ENCODE results near the gene ATPAF1.

The ATPAF1 gene

GRCh38 chr1:46684670-46685069, 16.5 kb upstream of the ATPAF1 start:
- no peaks in the 10 kb centered on the region for H3K4me1 ChIP-seq
- H3K4me3 ChIP-seq (ENCODE audit: low read depth, low read length) = no peak overlapping the region
- H3K27me3 ChIP-seq = no peaks in the 10 kb centered on the region
- no peaks in the 10 kb centered on the region for H3K9me3 ChIP-seq
- peaks cover 6% of the 10 kb centered on the region for H3K36me3 ChIP-seq
- no peak for DNase-seq
- TF ChIP-seq CTCF (IDR thresholded peaks at IDR 0.05; ENCODE audit: low read depth, low read length) = no peak

- no peak for DNase-seq
- Histone ChIP-seq H3K4me1 (no peaks in the 10 kb centered on the region), H3K27me3 (no peaks in the 10 kb centered on the region), H3K4me3 (ENCODE audit: low read depth, low read length) (no peak overlapping the region), H3K36me3 (peaks cover 6% of the 10 kb centered on the region), H3K9me3 (no peaks in the 10 kb centered on the region)
- no peak for TF ChIP-seq CTCF (IDR thresholded peaks at IDR 0.05; ENCODE audit: low read depth, low read length)
Observed at GRCh38 chr1:46682064-46682463, 13.9 kb upstream of the ATPAF1 start.

GRCh38 chr1:46681333-46682034, 13.3 kb upstream of the ATPAF1 start:
- Histone ChIP-seq H3K36me3 (peaks cover 6% of the 10 kb centered on the region), H3K9me3 (no peaks in the 10 kb centered on the region), H3K4me3 (ENCODE audit: low read depth, low read length) (no peak overlapping the region), H3K4me1 (no peaks in the 10 kb centered on the region), H3K27me3 (no peaks in the 10 kb centered on the region)
- no peak for DNase-seq
- no peak for TF ChIP-seq CTCF (IDR thresholded peaks at IDR 0.05; ENCODE audit: low read depth, low read length)

- TF ChIP-seq CTCF (IDR thresholded peaks at IDR 0.05; ENCODE audit: low read depth, low read length) = no peak
- Histone ChIP-seq H3K4me3 (ENCODE audit: low read depth, low read length) (no peak overlapping the region), H3K27me3 (no peaks in the 10 kb centered on the region), H3K9me3 (no peaks in the 10 kb centered on the region), H3K4me1 (no peaks in the 10 kb centered on the region), H3K36me3 (peaks cover 6% of the 10 kb centered on the region)
- DNase-seq = no peak
Observed at GRCh38 chr1:46679789-46680573, 11.8 kb upstream of the ATPAF1 start.

GRCh38 chr1:46677339-46677738, 9.2 kb upstream of the ATPAF1 start:
- no peak overlapping the region for H3K4me3 ChIP-seq (ENCODE audit: low read depth, low read length)
- H3K4me1 ChIP-seq = no peaks in the 10 kb centered on the region
- H3K36me3 ChIP-seq = peaks cover 6% of the 10 kb centered on the region
- no peaks in the 10 kb centered on the region for H3K27me3 ChIP-seq
- DNase-seq = no peak
- TF ChIP-seq CTCF (IDR thresholded peaks at IDR 0.05; ENCODE audit: low read depth, low read length) = no peak
- H3K9me3 ChIP-seq = no peaks in the 10 kb centered on the region

GRCh38 chr1:46676531-46676930, 8.4 kb upstream of the ATPAF1 start:
- H3K36me3 ChIP-seq = peaks cover 6% of the 10 kb centered on the region
- no peaks in the 10 kb centered on the region for H3K4me1 ChIP-seq
- no peaks in the 10 kb centered on the region for H3K27me3 ChIP-seq
- no peak for DNase-seq
- no peak overlapping the region for H3K4me3 ChIP-seq (ENCODE audit: low read depth, low read length)
- no peaks in the 10 kb centered on the region for H3K9me3 ChIP-seq
- no peak for TF ChIP-seq CTCF (IDR thresholded peaks at IDR 0.05; ENCODE audit: low read depth, low read length)
